Natural killer cell (primary cell): ENCODE results near the gene C11orf91. TPM values are rescaled to one million over a fixed set of nuclear protein-coding genes. Genes with fewer than 3 reads are reported as not detected.

Experiments used
- ATAC-seq, 3 donors: fragments of 150-1000 bp in 2 of 3; fragments of 200-7000 bp in 1 of 3; cut with Tn5 transposase; 1 replicate in 1 of 3; 2 replicates in 2 of 3; pipeline ENCODE4 v1.10.0; 2021; ENCODE audit warnings: mild to moderate bottlenecking in 2 of 3, moderate library complexity in 2 of 3
- DNase-seq, 2 donors: peaks; one replicate each; pipeline versions ENCODE4 v3.0.0 to v3.0.0-alpha.2; 2013 to 2021; ENCODE audit warnings: mixed read lengths in 1 of 2
- H3K27ac ChIP-seq: one replicate; pipeline ENCODE4 v1.5.1; 2013; ENCODE audit warnings: mild to moderate bottlenecking, low read length
- H3K27me3 ChIP-seq: one replicate; pipeline ENCODE4 v1.6.1; 2013; ENCODE audit warnings: low read length; ENCODE audit not compliant: control insufficient read depth, insufficient read depth
- H3K36me3 ChIP-seq: one replicate; pipeline ENCODE4 v1.6.1; 2013; ENCODE audit warnings: low read length; ENCODE audit not compliant: control insufficient read depth, insufficient read depth
- H3K4me1 ChIP-seq: one replicate; pipeline ENCODE4 v1.6.1; 2013; ENCODE audit warnings: low read length; ENCODE audit not compliant: control insufficient read depth, insufficient read depth
- H3K4me3 ChIP-seq: one replicate; pipeline ENCODE4 v1.5.1; 2013; ENCODE audit warnings: low read length
- H3K9me3 ChIP-seq: one replicate; pipeline ENCODE4 v1.6.1; 2013; ENCODE audit warnings: low read length; ENCODE audit not compliant: control insufficient read depth, insufficient read depth
- H3K27ac Mint-ChIP-seq, 2 donors: one replicate each; pipeline ENCODE4 v1.8.0; 2022; ENCODE audit warnings: mild to moderate bottlenecking in 2 of 2, mixed read lengths in 2 of 2, moderate library complexity in 1 of 2
- H3K27me3 Mint-ChIP-seq, 2 donors: one replicate each; pipeline ENCODE4 v1.8.0; 2022; ENCODE audit warnings: low read depth in 2 of 2, mixed read lengths in 2 of 2
- H3K36me3 Mint-ChIP-seq: one replicate; pipeline ENCODE4 v1.8.0; 2022; ENCODE audit warnings: mixed read lengths
- H3K4me1 Mint-ChIP-seq, 2 donors: one replicate each; pipeline ENCODE4 v1.8.0; 2022; ENCODE audit warnings: mixed read lengths in 2 of 2
- H3K4me3 Mint-ChIP-seq: one replicate; pipeline ENCODE4 v1.8.0; 2022; ENCODE audit warnings: mild to moderate bottlenecking, moderate library complexity, mixed read lengths
- H3K9me3 Mint-ChIP-seq, 2 donors: one replicate each; pipeline ENCODE4 v1.8.0; 2022; ENCODE audit warnings: mixed read lengths in 2 of 2
- CTCF ChIP-seq: fragments of 200-600 bp; IDR thresholded peaks from one replicate; pipeline ENCODE4 v1.8.0; 2022; ENCODE audit warnings: antibody characterized with exemption
- WGBS: methylation state at CpG from one replicate; pipeline ENCODE4 v1.1.7; 2013; ENCODE audit warnings: missing lambda C conversion rate; ENCODE audit not compliant: insufficient coverage; 5-methylcytosine and 5-hydroxymethylcytosine counted together
- intact Hi-C: fragments of 100-400 bp; cut with micrococcal nuclease; formaldehyde crosslinking; loops from one replicate; pipeline ENCODE4 v1.14.2; 2022
- total RNA-seq, 4 donors: library from RNA; stranded (reverse); fragments of 120-200 nt in 1 of 4; gene quantifications; one replicate each; pipeline versions ENCODE4 v1.2.3 to v1.2.4, GENCODE V29; 2013 to 2022

The C11orf91 gene
- total RNA-seq, 3 donors from 2014 or later (not counting 1 experiment from before 2014, with no cell fraction given) = not detected

DNA sequence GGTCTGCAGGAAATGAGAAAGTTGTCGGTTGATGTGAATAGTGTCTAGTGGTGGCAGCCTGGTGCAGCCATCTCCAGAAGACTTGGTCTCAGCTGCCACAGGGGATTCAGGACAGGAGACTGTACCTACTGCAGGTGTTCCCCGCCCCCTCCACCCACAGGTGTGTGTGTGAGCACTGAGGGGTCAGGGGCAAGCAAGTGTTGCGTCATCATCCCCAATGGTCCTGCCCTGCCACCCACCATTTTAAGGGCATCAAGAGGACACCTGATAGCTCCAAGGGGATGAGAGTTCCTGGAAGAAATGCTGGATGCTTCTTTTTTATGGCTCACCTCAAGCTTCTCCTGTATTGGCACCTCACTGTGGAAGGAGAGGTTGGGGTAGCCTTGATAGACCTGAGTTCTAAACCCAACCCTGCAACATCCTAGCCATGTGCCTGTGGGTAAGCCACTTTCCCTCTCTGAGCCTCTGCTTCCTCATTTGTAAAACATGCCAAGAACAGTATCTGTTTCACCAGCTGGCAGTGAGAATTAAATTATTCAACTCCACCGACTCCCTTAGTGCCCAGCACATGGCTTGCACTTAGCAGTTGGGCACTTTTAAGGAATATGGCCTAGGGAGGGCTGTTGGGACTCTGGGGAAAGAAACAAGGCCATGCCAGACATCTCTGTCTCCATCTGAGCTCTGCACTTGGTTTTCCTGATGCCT lies 6.1 kb downstream of the C11orf91 start:
- DNase-seq = no peak
- peaks cover 0 to 1% of the 10 kb centered on the region in 2 donors for H3K4me1 Mint-ChIP-seq
- WGBS = 79% methylated on average over 4 of the region's 4 CpGs
- peaks cover 22 to 25% of the 10 kb centered on the region in 2 donors for H3K27me3 Mint-ChIP-seq
- H3K4me1 ChIP-seq = no peaks in the 10 kb centered on the region
- no peak for ATAC-seq
- no peaks in the 10 kb centered on the region for H3K9me3 ChIP-seq
- H3K9me3 Mint-ChIP-seq = no peaks in the 10 kb centered on the region
- H3K27ac ChIP-seq = no peak overlapping the region
- H3K27ac Mint-ChIP-seq = no peak overlapping the region
- no peak for TF ChIP-seq CTCF
- no peak overlapping the region for H3K4me3 ChIP-seq
- H3K27me3 ChIP-seq = no peaks in the 10 kb centered on the region
- H3K4me3 Mint-ChIP-seq = no peak overlapping the region
- intact Hi-C loops = no loop called here
- H3K36me3 Mint-ChIP-seq = no peaks in the 10 kb centered on the region
- H3K36me3 ChIP-seq = no peaks in the 10 kb centered on the region

DNA sequence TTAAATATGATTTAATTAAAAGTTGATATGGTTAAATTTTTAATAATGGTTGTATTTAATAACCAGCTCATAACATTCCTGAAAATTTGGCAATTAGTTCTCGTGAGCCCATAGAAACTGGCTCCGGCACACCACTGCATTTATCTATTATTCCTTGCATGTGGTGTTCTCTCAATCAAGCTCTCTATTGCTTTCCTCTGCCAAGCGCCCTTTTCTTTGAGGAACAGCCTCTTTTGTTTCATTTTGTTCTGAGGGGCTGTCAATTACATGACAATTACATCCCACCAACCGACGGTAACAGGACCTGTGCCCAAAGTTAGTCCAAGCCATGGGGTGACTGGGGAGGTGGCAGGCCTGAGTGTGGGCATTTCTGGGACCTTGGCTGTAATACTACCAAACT lies 8.1 kb downstream of the C11orf91 start:
- intact Hi-C loops = no loop called here
- no peaks in the 10 kb centered on the region for H3K9me3 ChIP-seq
- 82% methylated on average over 3 of the region's 5 CpGs for WGBS

DNA sequence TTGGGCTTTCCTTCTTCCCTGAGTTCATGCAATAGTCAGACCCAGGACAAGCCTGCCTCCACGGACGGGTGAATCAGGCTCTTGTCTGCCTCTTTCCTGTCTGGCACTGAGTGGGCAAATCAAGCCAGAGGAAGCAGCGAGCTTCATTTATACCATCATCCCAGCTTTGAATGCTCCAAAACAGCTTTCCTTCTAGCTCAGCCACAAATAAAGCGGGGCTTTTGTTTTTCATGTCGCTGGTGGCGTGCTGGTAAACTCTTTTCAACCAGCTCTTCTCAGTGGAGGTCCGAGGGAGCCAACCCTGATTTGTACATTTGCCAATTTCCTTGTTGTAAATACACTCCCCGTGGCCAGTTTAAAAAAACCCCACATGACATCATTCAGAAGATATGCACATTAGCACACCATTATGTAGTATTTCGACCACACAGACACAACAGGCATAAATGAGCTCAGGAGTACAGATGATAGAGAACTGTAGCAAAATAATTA lies 8.6 kb downstream of the C11orf91 start:
- H3K36me3 ChIP-seq = no peaks in the 10 kb centered on the region
- no peak for TF ChIP-seq CTCF
- H3K4me3 Mint-ChIP-seq = no peak overlapping the region
- H3K4me3 ChIP-seq = no peak overlapping the region
- H3K9me3 ChIP-seq = no peaks in the 10 kb centered on the region
- H3K27ac Mint-ChIP-seq = no peak overlapping the region
- ATAC-seq = no peak
- no peaks in the 10 kb centered on the region for H3K36me3 Mint-ChIP-seq
- no peaks in the 10 kb centered on the region for H3K9me3 Mint-ChIP-seq
- H3K4me1 Mint-ChIP-seq = no peaks in the 10 kb centered on the region
- no peak overlapping the region for H3K27ac ChIP-seq
- 85% methylated on average over 9 of the region's 9 CpGs for WGBS
- intact Hi-C loops = no loop called here
- H3K27me3 Mint-ChIP-seq = peaks cover 12 to 17% of the 10 kb centered on the region in 2 donors
- no peak for DNase-seq
- no peaks in the 10 kb centered on the region for H3K27me3 ChIP-seq
- no peaks in the 10 kb centered on the region for H3K4me1 ChIP-seq

More for the DNA sequence above, 8.1 kb downstream of the C11orf91 start:
- no peak overlapping the region for H3K4me3 Mint-ChIP-seq
- TF ChIP-seq CTCF = no peak
- H3K4me1 Mint-ChIP-seq = no peaks in the 10 kb centered on the region
- Histone ChIP-seq H3K27ac (no peak overlapping the region), H3K36me3 (no peaks in the 10 kb centered on the region), H3K4me1 (no peaks in the 10 kb centered on the region), H3K27me3 (no peaks in the 10 kb centered on the region), H3K4me3 (no peak overlapping the region)
- H3K27ac Mint-ChIP-seq = no peak overlapping the region
- DNase-seq (no peak), ATAC-seq (no peak)
- H3K27me3 Mint-ChIP-seq = peaks cover 17 to 22% of the 10 kb centered on the region in 2 donors
- H3K36me3 Mint-ChIP-seq = no peaks in the 10 kb centered on the region
- no peaks in the 10 kb centered on the region for H3K9me3 Mint-ChIP-seq
